ENCODE measurements around the gene ZNF768. TPM values are rescaled to one million over a fixed set of nuclear protein-coding genes. Genes with fewer than 3 reads are reported as not detected.

The ZNF768 gene
- total RNA-seq, 1 donor from 2014 or later: 25.8 TPM

GRCh38 chr16:30535777-30536190 lies 9.4 kb upstream of the ZNF768 start:
- H3K4me3 ChIP-seq: peak overlapping the region; percentile 85
- intact Hi-C loops (cut with DNase I): no loop called here
- H3K27ac ChIP-seq: peak overlapping the region; percentile 97
- H3K27me3 ChIP-seq: no peaks in the 10 kb centered on the region
- DNase-seq (peak; percentile 86), ATAC-seq (peak; percentile 81)
- peak; percentile 65 for TF ChIP-seq CTCF (IDR thresholded peaks at IDR 0.05)
- peaks cover 17% of the 10 kb centered on the region for H3K36me3 ChIP-seq
- H3K9me3 ChIP-seq: no peaks in the 10 kb centered on the region
- peaks cover 14% of the 10 kb centered on the region for H3K4me1 ChIP-seq

GRCh38 chr16:30535106-30535776 lies 8.9 kb upstream of the ZNF768 start:
- Histone ChIP-seq H3K36me3 (peaks cover 18% of the 10 kb centered on the region), H3K4me3 (peak overlapping the region; percentile 85), H3K27me3 (no peaks in the 10 kb centered on the region), H3K9me3 (no peaks in the 10 kb centered on the region), H3K4me1 (peaks cover 19% of the 10 kb centered on the region), H3K27ac (peak overlapping the region; percentile 97)
- TF ChIP-seq CTCF (IDR thresholded peaks at IDR 0.05): no peak
- intact Hi-C loops (cut with DNase I): no loop called here
- ATAC-seq (no peak), DNase-seq (no peak)

- H3K27me3 ChIP-seq: no peaks in the 10 kb centered on the region
- no peaks in the 10 kb centered on the region for H3K9me3 ChIP-seq
- H3K4me1 ChIP-seq: peaks cover 20% of the 10 kb centered on the region
- peak within 1 kb of the TSS; percentile 97 for H3K27ac ChIP-seq
- peaks cover 18% of the 10 kb centered on the region for H3K36me3 ChIP-seq
- no peak for TF ChIP-seq CTCF (IDR thresholded peaks at IDR 0.05)
- peak; percentile 91 for ATAC-seq
- peak within 1 kb of the TSS; percentile 85 for H3K4me3 ChIP-seq
- peak; percentile 96 for DNase-seq
- intact Hi-C loops (cut with DNase I): no loop called here
Observed at GRCh38 chr16:30534368-30535105, 8.2 kb upstream of the ZNF768 start, which contains the start of gene ZNF747. Gene ZNF747, minus strand, starts transcription at chr16:30534858. Its CDS starts 179 bp downstream, at chr16:30534679.

- Histone ChIP-seq H3K27ac (peak overlapping the region; percentile 97), H3K9me3 (no peaks in the 10 kb centered on the region), H3K4me1 (peaks cover 20% of the 10 kb centered on the region), H3K27me3 (no peaks in the 10 kb centered on the region), H3K36me3 (peaks cover 18% of the 10 kb centered on the region), H3K4me3 (peak overlapping the region; percentile 85)
- ATAC-seq (peak; percentile 4), DNase-seq (no peak)
- intact Hi-C loops (cut with DNase I): no loop called here
- TF ChIP-seq CTCF (IDR thresholded peaks at IDR 0.05): no peak
Observed at GRCh38 chr16:30533748-30534367, 7.5 kb upstream of the ZNF768 start.

GRCh38 chr16:30533146-30533522 lies 6.8 kb upstream of the ZNF768 start:
- H3K27me3 ChIP-seq: no peaks in the 10 kb centered on the region
- intact Hi-C loops (cut with DNase I): no loop called here
- H3K9me3 ChIP-seq: no peaks in the 10 kb centered on the region
- H3K4me3 ChIP-seq: no peak overlapping the region
- H3K27ac ChIP-seq: no peak overlapping the region
- peaks cover 23% of the 10 kb centered on the region for H3K4me1 ChIP-seq
- peaks cover 18% of the 10 kb centered on the region for H3K36me3 ChIP-seq
- ATAC-seq (no peak), DNase-seq (peak; percentile 63)
- TF ChIP-seq CTCF (IDR thresholded peaks at IDR 0.05): no peak
